Osteoblast (primary cell): ENCODE measurements around the gene OGFOD2. TPM values are rescaled to one million over a fixed set of nuclear protein-coding genes. Genes with fewer than 3 reads are reported as not detected.
A peak's percentile ranks its signal among the peaks of the same experiment; 100 is the strongest.

ENCODE experiments used
- DNase-seq: peaks from one replicate; pipeline ENCODE4 v3.0.0; 2011; ENCODE audit warnings: low spot score, mixed read lengths; ENCODE audit not compliant: insufficient read length; ENCODE audit errors: missing footprints
- H2AFZ ChIP-seq: 2 replicates; pipeline ENCODE4 v1.6.0; 2011; ENCODE audit warnings: mild to moderate bottlenecking, low read length
- H3K27ac ChIP-seq: 2 replicates; pipeline ENCODE4 v1.5.1; 2011; ENCODE audit warnings: mild to moderate bottlenecking, low read depth, low read length, moderate library complexity
- H3K27me3 ChIP-seq: 2 replicates; pipeline ENCODE4 v1.6.0; 2012; ENCODE audit warnings: mild to moderate bottlenecking, control low read depth, inconsistent platforms, low read length, moderate library complexity; ENCODE audit not compliant: insufficient read depth
- H3K36me3 ChIP-seq: 2 replicates; pipeline ENCODE4 v1.5.1; 2011; ENCODE audit warnings: mild to moderate bottlenecking, low read length, control low read depth, moderate library complexity; ENCODE audit not compliant: insufficient read depth
- H3K4me1 ChIP-seq: 2 replicates; pipeline ENCODE4 v1.5.1; 2011; ENCODE audit warnings: mild to moderate bottlenecking, low read length, control low read depth, moderate library complexity; ENCODE audit not compliant: insufficient read depth
- H3K4me2 ChIP-seq: 2 replicates; pipeline ENCODE4 v1.6.0; 2011; ENCODE audit warnings: mild to moderate bottlenecking, low read length; ENCODE audit not compliant: insufficient read depth
- H3K4me3 ChIP-seq: fragments of 200-600 bp; sonication (generic); 3 replicates; pipeline ENCODE4 v1.5.1; 2012; ENCODE audit warnings: mild to moderate bottlenecking, low read length, inconsistent platforms; ENCODE audit not compliant: insufficient read depth
- H3K79me2 ChIP-seq: 2 replicates; pipeline ENCODE4 v1.6.0; 2012; ENCODE audit warnings: mild to moderate bottlenecking, low read length, control low read depth, inconsistent platforms; ENCODE audit not compliant: insufficient read depth
- H3K9me3 ChIP-seq: 2 replicates; pipeline ENCODE4 v1.5.1; 2011; ENCODE audit warnings: low read depth, low read length, control low read depth
- H4K20me1 ChIP-seq: 2 replicates; pipeline ENCODE4 v1.6.0; 2012; ENCODE audit warnings: mild to moderate bottlenecking, low read length, control low read depth; ENCODE audit not compliant: insufficient read depth
- CTCF ChIP-seq: IDR thresholded peaks from 2 replicates; pipeline ENCODE4 v1.5.1; 2011; ENCODE audit warnings: mild to moderate bottlenecking, low read depth, low read length, moderate library complexity; ENCODE audit errors: extremely low read depth
- total RNA-seq: library from RNA; depleted of rRNA; stranded (reverse); fragments of >200 nt; gene quantifications from 2 replicates; pipeline ENCODE4 v1.2.3, GENCODE V29; 2012

The OGFOD2 gene
- total RNA-seq, 1 donor: 6.5 TPM

GRCh38 chr12:122981036-122981471 is 6.0 kb downstream of the OGFOD2 start:
- Histone ChIP-seq H4K20me1 (peaks cover 13% of the 10 kb centered on the region), H3K36me3 (peaks cover 19% of the 10 kb centered on the region), H3K4me3 (peak overlapping the region; percentile 86), H3K27ac (peak overlapping the region; percentile 41), H3K9me3 (no peaks in the 10 kb centered on the region), H3K27me3 (no peaks in the 10 kb centered on the region), H3K4me2 (peak overlapping the region; percentile 95), H2AFZ (peak overlapping the region; percentile 35), H3K4me1 (peaks cover 51% of the 10 kb centered on the region), H3K79me2 (peaks cover 71% of the 10 kb centered on the region)
- no peak for TF ChIP-seq CTCF
- DNase-seq: peak; percentile 91

DNA sequence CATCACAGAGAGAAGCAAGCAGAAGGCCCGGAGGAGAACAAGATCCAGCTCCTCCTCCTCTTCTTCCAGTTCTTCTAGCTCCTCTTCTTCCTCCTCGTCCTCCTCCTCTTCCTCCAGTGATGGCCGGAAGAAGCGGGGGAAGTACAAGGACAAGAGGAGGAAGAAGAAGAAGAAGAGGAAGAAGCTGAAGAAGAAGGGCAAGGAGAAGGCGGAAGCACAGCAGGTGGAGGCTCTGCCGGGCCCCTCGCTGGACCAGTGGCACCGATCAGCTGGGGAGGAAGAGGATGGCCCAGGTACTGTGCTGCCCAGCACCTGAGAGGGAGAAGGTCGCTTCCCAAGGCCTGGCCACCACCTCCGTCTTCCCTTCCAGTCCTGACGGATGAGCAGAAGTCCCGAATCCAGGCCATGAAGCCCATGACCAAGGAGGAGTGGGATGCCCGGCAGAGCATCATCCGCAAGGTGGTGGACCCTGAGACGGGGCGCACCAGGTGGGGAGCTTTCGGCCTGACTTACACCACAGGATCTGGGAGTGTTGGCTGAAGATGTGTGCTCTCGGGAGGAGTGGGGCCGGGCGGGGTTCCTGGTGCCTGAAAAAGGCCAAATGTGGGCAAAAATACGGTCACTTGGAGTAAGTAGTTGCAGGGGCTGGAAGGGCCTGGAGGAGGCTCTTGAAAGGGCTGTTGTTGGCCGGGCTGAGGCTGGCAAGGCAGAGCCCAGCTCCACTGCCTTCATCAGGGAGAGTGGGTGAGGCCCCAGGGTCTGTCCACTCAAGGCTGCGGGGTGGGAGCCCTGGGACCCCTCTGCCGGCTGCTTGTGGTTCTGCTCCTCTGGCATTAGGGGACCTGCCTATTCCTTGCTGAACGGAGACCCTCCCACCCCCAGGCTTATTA is 6.8 kb downstream of the OGFOD2 start:
- H4K20me1 ChIP-seq: peaks cover 12% of the 10 kb centered on the region
- no peaks in the 10 kb centered on the region for H3K27me3 ChIP-seq
- peak overlapping the region; percentile 86 for H3K4me3 ChIP-seq
- peak; percentile 91 for DNase-seq
- peaks cover 19% of the 10 kb centered on the region for H3K36me3 ChIP-seq
- H2AFZ ChIP-seq: no peak overlapping the region
- peaks cover 63% of the 10 kb centered on the region for H3K79me2 ChIP-seq
- TF ChIP-seq CTCF: no peak
- no peaks in the 10 kb centered on the region for H3K9me3 ChIP-seq
- peak overlapping the region; percentile 41 for H3K27ac ChIP-seq
- H3K4me1 ChIP-seq: peaks cover 45% of the 10 kb centered on the region
- H3K4me2 ChIP-seq: peak overlapping the region; percentile 95

DNA sequence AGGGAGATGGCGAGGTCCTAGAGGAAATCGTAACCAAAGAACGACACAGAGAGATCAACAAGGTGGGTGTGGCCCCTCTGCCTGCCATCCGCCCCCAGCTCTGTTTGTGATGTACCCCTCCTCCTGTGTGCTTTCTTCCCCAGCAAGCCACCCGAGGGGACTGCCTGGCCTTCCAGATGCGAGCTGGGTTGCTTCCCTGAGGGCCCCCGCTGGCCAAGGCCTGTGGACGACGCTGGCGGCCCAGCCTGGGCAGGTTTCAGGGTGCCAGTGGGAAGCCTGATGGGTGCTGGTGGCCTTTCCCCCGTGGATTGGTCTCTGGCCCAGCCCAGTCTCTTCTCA is 7.4 kb downstream of the OGFOD2 start:
- Histone ChIP-seq H3K4me3 (peak overlapping the region; percentile 86), H3K27me3 (no peaks in the 10 kb centered on the region), H3K4me1 (peaks cover 45% of the 10 kb centered on the region), H3K79me2 (peaks cover 57% of the 10 kb centered on the region), H3K27ac (no peak overlapping the region), H3K36me3 (peaks cover 15% of the 10 kb centered on the region), H2AFZ (no peak overlapping the region), H3K4me2 (peak overlapping the region; percentile 95), H4K20me1 (peaks cover 12% of the 10 kb centered on the region), H3K9me3 (no peaks in the 10 kb centered on the region)
- no peak for TF ChIP-seq CTCF
- DNase-seq: peak; percentile 80
